ENCODE measurements around the gene LDLRAD1.
"Not testable (repeated sequence)": the region's sequence is repeated elsewhere in the genome, so short reads cannot be mapped to it uniquely, and the experiment has no call there.

The LDLRAD1 gene

DNA sequence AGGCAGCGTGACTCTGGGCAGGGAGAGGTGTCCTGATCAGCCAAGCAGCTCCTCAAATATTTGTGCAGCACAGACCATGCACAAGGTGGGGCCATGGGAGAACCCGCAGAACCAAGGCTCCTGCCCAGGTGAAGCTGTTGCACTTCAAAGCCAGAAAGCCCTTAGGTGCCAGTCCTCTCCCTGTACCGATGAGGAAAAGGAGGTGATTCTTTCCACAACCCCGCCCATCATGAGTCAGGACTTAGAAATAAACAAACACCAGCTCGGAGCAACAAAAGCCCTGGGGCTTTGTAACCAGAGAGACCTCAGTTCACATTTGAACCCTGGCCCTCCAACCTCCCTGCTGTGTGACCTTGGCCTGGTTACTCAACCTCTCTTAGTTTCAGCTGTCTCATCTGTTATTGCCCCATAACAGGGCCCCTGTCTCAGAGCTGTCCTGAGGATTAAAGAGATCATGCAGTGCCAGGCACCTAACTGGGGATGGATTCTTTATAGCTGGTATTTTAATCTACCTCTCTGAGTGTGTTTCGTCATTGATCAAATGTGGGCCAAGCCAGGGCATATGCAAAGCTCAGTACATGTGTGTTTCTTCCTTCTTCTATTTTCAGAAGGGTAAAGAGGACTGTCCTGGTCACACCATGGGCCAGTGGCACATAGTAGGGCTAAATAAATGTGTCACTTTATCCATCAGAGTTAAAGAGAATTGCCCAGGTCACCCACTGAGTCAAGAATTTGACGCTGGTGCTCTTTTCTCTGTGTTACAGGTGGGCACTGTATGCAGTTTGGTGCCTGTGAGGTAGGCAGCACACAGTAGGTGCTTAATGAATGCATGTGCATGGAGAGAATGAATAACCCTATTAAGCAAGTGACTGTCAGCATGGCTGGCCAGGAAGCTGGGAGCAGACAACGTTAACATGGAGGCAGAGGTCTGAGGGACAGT, 1.4 kb downstream of the LDLRAD1 start:
- no peak for DNase-seq

DNA sequence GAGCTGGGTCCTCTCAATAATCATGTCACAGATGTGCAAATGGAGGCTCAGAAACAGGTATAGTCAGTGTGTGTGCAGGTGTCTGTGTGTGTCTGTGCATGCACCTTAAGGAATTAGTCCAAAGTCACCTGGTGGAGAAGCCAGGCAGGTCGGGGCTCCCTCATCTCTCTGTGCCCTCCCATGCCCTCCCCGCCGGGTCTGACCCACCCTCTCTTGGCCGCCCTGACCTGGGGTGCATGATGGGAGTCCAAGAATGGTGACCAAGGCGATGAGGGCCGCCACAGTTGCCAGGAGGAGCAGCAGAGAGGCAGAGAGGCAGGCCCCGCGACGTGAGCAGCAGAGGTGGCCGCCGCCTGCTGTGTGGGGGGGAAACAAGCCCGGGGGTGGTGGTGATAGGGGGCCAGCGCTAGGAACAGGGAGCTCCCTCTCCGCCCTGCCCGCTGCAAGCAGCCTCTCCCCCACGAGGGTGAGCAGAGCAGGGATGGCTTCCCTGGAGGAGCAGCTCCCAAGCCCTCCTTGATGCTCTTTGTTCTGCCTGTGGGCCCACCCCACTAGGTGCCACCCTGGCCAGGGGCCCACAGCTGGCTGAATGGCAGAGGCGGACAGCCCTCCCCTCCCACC, 3.9 kb downstream of the LDLRAD1 start:
- DNase-seq, result no peak

DNA sequence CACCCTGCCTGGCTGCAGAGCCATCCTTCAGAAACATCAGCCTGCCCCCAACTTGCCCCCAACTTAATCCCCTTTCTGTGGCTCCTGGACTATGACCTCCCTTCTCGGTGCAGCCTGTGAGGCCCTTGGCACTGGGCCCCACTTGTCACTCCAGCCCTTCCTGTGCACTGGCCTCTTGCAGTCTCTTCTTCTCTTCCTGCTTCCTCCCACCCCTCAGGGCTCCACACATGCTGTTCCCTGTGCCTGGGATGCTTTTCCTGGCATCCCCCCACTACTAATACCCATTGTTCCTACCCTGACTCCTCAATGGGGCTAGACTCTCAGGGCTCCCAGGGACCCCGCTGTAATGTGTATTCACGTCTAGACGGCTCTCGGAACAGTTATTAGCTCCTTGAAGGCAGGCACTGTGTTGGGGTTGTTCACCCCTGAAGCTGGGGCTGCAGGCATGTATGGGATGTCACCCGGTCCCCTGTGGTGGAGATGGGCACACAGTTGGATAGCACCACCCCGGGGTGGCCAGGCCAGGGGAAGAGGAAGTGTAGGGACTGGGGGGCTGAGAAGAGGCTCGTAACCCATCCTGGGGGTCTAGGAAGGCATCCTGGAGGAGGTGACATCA, 4.5 kb downstream of the LDLRAD1 start:
- no peak for DNase-seq

DNA sequence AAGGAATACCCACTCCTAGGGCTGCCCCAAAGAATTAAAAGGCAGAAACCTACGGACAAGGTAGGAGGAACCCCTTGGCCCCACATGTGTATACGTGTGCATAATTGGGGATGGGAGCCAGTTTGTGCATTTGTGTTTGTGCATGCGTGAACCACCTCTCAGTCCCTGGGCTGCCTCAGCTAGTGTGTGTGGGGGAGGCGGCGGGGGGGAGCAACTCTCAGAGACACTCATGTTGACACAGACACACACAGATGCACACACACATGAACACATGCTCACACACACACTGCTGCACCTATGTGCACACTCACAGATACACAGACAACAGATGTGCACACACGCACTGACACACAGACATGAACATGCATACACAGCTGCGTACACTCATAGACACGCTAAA, 5.1 kb downstream of the LDLRAD1 start:
- no peak for DNase-seq

DNA sequence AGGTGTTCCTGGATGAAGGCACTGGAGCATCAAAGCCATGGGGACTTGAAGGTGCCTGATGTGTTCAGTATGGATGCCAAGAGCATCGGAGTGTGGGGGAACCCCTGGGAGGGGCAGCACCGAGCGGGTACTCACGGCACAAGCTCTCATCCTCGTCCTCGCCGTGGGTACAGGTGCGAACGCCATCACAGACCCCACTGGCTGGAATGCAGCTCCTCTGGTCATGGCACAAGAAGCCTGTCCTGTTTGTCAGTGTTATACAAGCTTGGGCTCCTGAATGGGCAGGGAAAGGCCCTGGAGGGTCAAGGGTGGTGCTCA, 6.0 kb downstream of the LDLRAD1 start:
- DNase-seq, result no peak

DNA sequence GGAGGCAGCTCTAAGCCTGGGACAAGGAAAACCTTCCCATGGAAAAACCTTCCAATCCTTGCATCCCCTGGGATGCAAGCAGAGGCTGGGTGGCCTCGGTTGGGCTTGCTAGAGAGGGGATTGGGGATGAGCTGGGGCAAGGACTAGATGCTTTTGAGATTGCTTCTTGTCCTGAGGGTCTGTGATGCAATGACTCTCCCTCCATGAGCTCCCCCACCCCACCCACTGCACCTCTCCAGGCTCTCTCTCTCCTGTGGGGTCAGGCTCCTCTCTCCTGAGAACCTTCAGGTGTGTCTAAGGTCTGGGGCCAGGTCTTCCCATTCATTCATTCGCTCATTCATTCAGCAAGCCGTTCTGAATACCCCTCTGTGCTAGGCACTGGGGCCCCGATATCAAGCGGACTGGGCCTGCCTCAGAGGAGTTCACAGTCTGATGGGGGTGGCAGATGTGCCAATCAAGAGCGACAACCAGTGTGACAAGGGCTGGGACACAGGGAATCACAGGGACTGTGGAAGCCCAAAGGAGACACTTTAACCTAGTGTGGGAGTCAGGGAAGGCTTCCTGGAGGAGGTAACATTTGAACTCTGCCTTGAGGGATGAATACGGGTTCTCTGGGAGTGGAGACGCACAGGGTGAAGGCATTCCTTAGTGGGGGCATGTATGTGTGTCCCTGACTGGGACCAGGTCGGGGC, 6.5 kb downstream of the LDLRAD1 start:
- DNase-seq, result no peak

DNA sequence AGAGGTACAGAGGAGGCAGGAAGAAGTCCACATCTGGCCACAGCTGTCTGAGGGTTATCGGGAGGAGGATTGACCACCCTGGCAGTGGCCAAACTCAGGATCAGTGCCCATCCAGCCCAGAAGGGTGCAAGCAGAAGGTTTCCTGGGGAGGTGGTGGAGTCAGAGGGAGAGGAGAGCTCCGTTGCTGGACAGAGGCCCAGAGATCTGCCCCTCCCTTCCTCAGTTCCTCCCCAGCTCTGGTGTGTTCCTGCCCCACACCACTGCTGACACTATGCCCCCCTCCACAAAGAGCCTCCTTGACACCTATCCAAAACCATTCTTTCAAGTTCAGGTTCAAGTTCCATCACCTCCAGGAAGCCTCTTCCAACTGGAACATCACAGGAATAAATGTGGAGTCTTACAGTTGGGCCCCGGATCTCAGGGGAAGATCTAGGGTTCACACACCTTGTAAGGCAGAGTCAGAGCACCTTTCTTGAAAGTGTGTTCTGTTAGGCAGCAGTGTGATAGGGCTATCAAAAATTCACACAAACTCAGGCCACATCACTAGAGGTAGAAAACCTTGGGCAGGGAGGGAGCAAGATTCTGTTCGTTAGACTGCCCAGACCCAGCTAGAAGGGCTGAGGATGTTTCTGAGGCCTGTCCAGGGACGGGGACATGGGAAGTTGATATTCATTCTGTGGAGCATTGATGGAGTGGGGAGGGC, 7.4 kb downstream of the LDLRAD1 start:
- DNase-seq, result no peak

DNA sequence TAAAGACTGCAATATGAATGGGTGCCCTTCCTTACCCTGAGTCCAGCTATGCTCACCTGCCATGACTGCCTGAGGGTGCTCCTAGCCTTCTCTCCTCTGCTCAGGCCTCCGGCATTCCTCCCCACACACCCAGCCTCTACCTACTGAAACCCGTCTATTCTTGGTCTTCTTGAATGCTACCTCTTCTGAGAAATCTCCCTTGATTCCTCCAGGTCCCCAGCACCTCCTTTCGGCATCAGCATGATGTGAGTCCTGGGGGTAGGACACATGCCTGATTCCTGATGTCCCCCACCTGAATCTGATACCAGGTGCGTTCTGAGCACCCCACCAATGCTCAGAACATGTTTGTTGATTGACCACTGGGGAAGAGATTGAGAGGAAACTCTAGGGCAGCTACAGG, 8.6 kb downstream of the LDLRAD1 start:
- no peak for DNase-seq

DNA sequence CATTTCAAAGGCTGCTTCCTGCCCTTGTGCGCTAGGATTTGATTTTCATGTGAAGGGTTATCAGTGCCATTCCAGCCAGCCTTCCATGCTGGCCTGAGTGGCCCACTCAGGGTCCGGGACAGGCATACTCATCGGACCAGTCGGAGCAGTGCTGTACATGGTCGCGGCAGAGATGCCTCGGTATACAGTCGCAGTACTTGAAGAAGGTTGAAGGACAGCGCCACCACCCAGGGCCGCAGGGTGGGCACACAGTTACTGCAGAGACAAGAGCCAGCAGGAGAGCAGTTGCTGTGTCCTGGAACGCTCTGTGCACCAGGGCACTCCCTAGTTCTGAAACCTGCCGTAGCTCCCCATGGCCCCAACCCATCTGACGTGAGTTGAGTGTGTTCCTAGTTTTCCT, 9.1 kb downstream of the LDLRAD1 start:
- DNase-seq, result no peak

DNA sequence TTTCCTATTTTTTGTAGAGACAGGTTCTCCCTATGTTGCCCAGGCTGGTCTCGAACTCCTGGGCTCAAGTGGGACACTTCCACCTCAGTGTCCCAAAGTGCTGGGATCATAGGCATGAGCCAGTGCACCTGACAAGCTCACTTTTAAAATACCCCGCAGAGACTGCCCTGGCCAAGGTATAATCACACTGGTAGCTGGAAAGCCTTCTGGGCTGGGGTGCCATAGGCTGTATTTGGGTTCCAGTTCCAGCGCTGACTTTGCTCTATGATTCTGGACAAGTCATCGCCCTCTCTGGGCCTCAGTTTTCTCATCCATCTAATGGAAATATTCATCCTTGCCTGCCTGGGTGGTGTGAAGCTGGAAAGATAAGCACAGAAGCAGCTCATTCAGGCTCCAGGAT, 10.4 kb downstream of the LDLRAD1 start:
- no peak for DNase-seq

DNA sequence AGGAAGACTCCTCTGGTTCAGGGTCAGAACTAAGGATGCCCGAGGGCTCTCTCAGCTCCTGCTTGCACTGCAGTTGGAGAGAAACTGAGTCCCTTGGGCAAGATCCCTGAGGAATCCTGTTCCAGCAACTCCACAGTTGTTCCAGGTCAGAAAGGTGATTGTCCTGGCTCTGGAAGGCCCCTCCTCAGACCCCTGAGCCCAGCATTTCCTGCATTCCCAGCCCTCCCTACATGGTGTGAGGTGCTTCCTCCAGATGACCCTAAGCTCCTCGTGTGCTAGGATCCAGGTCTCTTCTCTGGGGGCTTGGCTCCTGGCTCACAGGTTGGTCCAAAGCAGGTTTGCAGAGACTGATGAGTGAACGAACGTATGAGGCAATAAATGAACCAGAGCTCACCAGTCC, 11.5 kb downstream of the LDLRAD1 start:
- DNase-seq, result no peak

DNA sequence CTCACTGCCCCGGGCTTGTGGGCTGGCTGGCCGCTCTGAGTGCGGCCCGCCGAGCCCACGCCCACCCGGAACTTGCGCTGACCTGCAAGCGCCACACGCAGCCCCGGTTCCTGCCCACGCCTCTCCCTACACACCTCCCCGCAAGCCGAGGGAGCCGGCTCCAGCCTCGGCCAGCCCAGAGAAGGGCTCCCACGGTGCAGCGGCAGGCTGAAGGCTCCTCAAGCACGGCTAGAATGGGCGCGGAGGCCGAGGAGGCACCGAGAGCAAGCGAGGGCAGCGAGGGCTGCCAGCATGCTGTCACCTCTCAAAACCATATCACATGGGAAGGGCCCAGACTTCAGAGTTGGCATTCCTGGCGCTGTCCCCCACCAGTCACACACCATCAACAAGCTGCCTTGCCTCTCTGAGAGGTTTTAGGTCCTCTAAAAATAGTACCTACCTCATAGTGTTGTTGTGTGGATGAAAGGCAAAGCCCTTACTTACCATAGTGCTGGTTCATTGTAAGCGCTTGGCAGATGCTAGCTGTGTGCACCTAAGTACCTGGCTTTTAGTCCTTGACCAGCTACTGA, 13.4 kb downstream of the LDLRAD1 start:
- no peak for DNase-seq

DNA sequence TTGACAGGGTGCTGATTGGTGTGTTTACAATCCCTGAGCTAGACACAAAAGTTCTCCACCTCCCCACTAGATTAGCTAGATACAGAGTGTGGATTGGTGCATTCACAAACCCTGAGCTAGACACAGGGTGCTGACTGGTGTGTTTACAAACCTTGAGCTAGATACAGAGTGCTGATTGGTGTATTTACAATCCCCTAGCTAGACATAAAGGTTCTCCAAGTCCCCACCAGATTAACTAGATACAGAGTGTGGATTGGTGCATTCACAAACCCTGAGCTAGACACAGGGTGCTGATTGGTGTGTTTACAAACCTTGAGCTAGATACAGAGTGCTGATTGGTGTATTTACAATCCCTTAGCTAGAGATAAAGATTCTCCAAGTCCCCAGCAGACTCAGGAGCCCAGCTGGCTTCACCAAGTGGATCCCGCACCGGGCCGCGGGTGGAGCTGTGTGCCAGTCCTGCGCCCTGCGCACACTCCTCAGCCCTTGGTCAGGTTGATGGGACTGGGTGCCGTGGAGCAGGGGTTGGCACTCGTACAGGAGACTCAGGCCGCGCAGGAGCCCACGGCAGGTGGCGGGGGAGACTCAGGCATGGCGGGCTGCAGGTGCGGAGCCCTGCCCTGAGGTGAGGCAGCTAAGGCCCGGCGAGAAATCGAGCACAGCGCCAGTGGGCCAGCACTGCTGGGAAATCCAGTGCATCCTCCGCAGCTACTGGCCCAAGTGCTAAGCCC, 14.1 kb downstream of the LDLRAD1 start:
- not testable (repeated sequence) for DNase-seq

DNA sequence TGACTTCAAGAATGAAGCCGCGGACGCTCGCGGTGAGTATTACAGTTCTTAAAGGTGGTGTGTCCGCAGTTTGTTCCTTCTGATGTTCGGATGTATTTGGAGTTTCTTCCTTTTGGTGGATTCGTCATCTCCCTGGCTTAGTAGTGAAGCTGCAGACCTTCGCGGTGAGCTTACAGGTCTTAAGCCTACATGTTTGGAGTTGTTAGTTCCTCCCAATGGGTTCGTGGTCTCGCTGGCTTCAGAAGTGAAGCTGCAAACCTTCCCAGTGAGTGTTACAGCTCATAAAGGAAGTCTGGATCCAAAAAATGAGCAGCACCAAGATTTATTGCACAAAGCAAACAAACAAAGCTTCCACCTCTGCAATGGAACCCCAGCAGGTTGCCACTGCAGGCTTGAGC, 14.7 kb downstream of the LDLRAD1 start:
- no peak for DNase-seq

DNA sequence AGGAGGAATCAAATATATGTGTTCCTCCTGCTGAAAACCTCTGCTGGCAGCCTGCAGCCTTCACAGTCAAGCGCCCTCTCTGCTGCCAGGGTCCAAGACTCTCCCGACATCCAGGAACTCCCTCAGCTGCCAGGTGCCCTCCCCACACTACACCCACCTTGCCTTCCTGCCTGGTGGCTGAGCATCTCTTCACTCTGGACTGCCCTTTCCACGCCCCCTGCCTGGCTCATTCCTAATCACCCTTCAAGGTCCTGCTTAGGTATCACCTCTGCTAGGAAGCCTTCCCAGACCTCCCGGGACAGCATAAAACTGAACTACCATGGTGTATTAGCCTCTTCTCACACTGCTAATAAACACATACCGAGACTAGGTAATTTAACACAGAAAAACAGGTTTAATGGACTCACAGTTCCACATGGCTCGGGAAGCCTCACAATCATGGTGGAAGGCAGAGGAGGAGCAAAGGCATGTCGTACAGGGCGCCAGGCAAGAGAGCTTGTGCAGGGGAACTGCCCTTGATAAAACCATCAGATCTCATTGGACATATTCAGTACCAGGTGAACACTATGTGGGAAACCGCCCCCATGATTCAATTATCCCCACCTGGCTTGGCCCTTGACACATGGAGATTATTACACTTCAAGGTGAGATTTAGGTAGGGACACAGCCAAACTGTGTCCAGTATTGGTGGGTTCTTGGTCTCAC, 15.3 kb downstream of the LDLRAD1 start:
- DNase-seq, result no peak

DNA sequence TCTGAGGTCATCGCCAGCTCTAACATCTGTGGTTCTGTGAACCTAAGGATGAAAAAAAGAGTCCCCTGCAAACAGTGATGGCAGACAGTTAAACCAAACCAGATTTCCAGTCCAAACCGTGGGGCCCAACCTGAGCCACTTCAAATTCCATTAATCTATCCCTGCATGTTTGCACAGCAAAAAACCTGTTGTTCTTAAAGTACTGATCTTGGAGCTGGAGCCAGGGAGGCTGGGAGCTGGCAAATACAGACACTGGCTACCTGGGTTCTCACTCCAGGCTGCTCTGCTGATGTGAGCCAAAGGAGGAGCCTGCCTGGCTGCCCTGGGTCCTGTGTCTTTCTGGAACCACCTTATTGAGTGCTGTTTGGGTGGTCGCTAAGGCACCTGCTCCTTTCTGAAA, 16.4 kb downstream of the LDLRAD1 start:
- no peak for DNase-seq

DNA sequence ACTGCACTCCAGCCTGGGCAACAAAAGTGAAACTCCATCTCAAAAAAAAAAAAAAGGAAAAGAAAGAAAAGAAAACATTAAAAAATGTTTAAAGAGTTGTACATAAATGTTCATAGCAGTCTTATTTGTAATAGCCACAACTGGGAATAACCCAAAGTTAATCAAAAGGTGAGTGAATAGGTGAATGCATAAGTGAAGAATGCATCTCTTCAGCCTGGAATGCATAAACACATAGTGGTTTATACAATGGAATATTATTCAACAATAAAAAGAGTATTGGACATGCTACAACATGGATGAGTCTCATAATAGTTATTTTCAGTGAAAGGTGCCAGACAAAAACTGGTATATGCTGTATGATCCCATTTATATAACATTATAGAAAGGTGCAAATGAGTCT, 18.1 kb downstream of the LDLRAD1 start:
- DNase-seq, result no peak

DNA sequence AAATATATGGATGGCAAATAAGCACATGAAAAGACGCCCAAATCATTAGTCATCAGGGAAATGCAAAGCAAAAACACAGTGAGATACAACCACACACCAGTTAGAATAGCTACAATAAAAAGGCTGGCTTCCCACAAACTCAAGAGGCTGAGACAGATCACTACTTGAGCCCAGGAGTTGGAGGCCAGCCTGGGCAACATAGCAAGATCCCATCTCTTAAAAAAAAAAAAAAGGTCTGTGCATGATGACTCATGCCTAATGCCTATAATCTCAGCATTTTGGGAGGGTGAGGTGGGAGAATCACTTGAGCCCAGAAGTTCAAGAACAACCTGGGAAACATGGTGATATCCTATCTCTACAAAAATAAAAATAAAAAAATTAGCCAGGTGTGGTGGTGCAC, 19.8 kb downstream of the LDLRAD1 start:
- DNase-seq, result no peak

DNA sequence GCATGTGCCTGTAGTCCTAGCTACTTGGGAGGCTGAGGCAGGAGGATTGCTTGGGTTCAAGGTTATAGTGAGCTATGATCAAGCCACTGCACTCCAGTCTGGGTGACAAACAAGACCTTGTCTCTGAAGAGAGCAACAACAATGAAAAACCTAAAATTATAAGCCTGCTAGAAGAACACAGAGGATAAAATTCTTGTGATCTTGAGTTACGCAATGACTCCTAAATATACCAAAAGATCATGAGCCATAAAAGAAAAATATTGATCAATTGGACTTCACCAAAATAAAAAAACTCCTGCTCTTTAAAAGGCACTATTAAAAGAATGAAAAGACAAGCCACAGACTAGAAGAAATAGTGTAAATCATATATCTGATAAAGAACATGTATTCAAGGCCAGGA, 22.3 kb downstream of the LDLRAD1 start:
- DNase-seq, result no peak

DNA sequence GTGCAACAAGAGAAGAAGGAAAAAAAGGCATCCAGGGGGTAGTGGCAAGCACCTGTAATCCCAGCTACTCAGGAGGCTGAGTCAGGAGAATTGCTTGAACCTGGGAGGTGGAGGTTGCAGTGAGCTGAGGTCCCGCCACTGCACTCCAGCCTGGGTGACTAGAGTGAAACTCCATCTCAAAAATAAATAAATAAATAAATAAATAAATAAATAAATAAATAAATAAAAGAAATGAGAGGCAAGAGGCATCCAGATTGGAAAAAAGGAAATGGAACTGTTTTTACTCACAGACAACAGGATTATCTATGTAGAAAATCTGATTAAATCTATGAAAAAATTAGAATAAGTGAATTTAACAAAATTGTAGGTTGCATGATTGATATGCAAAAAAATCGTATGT, 23.5 kb downstream of the LDLRAD1 start:
- DNase-seq, result not testable (repeated sequence)

Data from OCI-M1 (cell line).